Islet of Langerhans (tissue), 1 donor: Measurements from ENCODE around the gene CGB1.
"Not testable (repeated sequence)": the region's sequence is repeated elsewhere in the genome, so short reads cannot be mapped to it uniquely, and the experiment has no call there.

Experiments used
- FAIRE-seq: peaks from one replicate; lab custom pipeline; 2011; peaks lifted over from hg19 to GRCh38; lab: Jason Lieb, UNC

Gene CGB1

GRCh38 chr19:49036815-49037214 lies at the start of gene CGB1:
TSS of gene CGB1 (minus strand) at chr19:49036895. CDS start at chr19:49036711, 184 bp downstream.
- FAIRE-seq = not testable (repeated sequence)

DNA sequence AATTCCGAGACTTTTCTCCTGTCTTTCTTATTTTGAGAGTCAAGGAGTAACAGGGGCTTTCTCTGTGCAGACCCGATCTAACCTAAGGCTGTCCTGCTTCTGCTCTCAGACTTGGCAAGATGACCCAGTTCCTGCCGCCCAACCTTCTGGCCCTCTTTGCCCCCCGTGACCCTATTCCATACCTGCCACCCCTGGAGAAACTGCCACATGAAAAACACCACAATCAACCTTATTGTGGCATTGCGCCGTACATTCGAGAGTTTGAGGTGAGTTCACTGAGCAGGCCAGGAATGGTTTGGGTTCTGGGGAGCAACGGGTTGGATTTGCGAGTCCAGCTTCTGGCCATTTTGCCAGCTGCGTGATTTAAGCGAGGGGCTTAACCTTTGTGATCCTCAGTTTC lies 49.6 kb upstream of the CGB1 start:
- no peak for FAIRE-seq

GRCh38 chr19:49085868-49086232 lies 49.2 kb upstream of the CGB1 start:
- no peak for FAIRE-seq

DNA sequence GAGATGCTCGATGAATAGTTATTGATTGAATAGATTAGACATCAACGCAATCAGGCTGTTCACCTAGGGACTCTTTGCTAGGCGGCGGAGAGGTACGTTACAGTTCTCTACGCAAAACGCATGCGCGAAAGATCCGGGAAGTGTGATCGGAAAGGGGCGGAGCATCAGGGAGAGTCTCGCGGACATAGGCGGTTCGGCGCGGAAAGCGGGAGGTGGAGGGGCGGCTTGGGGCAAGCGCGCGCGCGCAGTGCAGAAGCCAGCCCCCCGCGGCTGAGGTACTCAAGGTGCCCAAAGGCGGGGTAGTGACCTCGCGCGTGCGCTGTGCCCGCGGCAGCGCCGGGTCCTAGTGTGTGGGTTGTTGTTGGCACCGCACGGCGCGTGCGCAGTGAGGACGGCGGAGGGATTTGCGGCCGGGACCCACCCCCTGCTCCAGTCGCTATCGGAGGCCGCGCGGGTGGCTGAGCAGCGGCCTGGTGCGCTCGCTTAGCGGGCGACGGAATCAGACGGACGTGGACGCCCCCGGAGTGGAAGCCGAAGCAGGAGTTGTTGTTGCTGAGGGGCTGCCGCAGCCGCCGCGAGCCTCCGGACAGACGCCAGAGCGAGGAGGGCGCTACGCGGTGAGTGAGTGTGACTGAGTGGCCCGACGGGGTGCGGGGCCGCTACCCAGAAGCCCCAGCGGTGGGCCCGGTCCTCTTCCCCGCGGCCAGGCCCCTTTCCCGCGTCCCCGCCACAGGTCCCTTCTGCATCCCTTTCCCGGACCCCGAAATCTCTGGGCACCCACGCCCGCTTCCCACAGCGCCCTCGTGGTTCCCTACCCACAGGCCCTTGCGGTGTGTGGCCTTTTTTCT lies 48.5 kb upstream of the CGB1 start, which contains the start of gene SNRNP70:
Gene SNRNP70, plus strand, starts transcription at position 432 of the 848 bp plus-strand sequence. CDS start 964 bp downstream, outside the sequence.
- no peak for FAIRE-seq

- FAIRE-seq = no peak
These were observed 47.7 kb upstream of the CGB1 start for GRCh38 chr19:49084206-49085019.

- FAIRE-seq = no peak
These were observed 44.6 kb upstream of the CGB1 start for GRCh38 chr19:49081273-49081672.

DNA sequence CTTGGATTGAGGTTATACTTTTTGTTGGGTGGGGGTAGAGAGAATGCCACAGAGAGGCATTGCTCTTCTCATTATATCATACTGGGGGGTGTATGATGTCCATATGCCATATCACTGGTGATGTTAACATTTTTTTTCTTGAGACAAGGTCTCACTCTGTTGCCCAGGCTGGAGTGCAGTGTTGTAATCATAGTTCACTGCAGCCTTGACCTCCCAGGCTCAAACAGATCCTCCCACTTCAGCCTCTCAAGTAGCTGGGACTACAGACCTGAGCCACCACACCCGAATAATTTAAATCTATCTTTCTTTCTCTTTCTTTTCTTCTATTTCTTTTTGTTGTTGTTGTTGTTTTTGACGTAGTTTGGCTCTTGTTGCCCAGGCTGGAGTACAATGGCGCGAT lies 43.7 kb upstream of the CGB1 start:
- FAIRE-seq = no peak

GRCh38 chr19:49074869-49075268 lies 38.2 kb upstream of the CGB1 start:
- FAIRE-seq = not testable (repeated sequence)

DNA sequence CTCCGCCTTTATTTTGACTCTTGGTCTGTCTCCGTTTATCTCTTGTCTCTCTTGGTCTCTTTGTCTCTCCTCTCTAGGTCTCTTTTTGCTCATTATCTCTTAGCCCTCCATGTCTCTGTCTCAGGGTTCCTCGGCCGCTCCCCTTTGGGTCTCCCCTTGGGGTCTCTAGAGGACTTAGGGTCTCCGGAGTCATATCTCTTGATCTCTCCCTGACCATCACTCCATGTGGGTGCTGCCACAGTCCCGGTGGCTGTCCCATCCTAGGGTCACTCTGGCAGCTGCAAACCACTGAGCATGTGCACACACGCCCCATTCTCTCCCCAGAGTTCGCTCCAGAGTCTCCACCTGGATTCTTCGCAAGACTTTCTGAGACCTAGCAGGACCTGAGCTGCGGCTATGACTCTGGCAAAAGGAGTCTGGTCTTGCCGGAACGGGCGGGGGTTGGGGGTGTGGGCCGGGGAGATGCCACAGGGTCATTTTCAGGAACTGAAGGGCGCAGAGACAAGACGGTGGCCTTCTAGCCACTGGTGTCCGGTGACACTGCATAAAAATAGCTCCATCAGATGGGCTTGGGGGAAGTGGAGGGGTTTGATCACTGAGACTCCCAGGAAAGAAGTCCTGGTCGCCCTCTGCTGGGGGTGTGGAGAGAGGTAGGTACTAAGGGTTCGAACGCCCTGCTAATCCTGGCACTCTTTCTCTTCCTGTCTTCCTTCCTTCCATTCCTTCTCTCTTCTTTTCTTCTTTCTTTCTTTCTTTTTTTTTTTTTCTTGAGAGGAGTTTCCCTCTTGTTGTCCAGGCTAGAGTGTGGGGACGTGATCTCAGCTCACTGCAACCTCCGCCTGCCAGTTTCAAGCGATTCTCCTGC lies 37.1 kb upstream of the CGB1 start:
- FAIRE-seq = no peak

DNA sequence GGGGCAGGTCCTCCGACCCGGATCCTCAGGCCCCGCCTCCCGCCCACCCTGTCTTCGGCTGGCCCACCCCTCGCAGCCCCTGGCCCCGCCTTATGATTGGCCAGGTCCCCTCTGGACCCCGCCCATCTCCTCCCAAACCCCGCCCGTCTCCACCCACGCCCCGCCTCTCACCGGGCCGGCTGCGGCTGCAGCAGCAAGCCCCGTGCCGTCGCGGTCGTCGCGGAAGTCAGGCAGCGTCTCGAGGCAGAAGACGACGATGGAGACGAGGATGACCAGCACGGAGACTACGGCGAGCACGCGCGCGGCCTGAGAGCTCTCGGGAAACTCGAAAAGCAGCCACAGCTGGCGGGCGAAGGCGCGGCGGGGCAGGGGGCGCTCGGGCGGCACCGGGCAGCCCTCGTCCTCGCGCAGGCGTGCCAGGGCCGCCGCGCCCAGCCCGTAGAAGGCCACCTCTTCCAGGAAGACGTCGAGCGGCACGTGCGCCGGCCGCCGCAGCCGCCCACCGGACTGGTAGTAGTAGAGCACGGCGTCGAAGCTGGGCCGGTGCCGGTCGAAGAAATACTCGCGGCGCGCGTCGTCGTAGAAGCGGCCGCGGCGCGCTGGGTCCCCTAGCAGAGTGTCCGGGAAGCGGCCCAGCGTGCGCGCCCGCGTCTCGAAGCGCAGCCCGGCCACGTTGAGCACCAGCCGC lies 35.3 kb upstream of the CGB1 start:
- no peak for FAIRE-seq

DNA sequence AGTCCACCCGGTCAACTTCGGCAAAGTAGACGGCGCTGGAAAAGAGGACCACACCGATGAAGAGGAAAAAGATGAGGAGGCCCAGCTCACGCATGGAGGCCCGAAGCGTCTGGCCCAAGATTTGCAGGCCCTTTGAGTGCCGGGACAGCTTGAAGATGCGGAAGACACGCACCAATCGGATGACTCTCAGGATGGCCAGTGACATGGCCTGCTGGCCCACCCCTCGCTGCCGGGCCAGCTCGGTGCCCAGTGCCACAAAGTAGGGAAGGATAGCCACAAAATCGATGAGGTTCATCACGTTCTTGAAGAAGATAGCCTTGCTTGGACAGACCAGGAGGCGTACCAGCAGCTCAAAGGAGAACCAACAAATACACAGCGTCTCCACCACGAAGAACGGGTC lies 33.7 kb upstream of the CGB1 start:
- FAIRE-seq = no peak

DNA sequence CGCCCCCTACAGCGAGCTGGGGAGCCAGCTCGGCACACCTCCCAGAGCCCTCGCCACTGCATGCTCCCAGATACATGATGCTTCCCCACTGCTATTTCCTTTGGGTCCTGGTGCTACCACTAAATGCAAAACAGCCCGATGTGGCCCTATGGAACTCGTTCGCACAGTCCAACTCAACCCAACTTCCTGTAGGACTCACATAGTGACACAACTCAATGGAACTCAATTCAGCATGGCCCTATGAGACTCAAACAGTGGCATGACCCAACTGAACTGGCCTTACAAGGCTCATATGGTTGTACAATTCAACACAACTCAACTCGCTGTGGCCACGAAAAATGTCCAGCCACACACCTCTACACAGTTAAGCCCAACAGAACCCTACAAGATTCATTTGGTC lies 32.3 kb upstream of the CGB1 start:
- FAIRE-seq = no peak

GRCh38 chr19:49067554-49067953 lies 30.9 kb upstream of the CGB1 start:
- no peak for FAIRE-seq

- FAIRE-seq = no peak
These were observed 29.3 kb upstream of the CGB1 start for GRCh38 chr19:49065905-49066512.

DNA sequence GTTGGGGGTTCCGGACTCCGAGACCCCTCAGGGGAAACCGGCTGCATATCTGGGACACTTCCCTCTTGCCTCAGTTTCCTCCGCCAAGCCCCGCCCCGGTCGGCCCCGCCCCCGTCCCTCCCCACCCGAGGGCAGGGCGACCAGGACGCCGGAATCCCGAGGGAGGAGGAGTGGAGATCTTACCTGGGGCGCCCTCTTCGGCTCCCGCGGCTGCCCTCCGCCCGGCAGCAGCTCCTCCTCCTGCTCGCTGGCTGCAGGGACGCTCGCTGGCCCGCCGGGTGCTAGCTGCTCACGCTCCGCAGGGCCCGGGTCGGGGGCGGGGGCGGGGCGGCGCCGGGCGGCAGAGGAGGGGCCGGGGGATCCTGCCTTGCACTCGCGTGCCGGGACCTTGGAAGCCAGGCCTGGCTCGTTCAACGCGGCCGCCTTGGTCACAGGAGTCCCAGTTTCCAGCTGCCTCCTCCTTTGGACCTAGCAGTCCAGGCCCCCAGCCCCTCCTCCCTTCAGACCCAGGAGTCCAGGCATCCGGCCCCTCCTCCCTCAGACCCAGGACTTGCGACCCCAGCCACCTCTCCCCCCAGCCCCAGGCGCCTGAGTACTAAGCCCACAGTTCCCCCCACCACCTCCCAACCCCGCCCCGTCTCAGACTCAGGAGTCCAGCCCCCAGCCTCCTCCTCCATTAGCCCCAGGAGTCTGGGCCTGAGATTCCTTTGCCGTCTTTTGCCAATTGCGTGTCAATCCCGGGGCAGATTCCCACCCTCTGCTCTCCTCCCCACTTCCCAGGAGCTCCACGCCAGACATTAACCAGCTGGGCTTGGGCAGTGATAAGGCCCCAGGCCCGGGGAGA lies 28.3 kb upstream of the CGB1 start, which contains the start of gene NTF4:
Gene NTF4, minus strand, starts transcription at position 51 of the 844 bp plus-strand sequence. CDS start 2,821 bp downstream, outside the sequence.
- no peak for FAIRE-seq

GRCh38 chr19:49064029-49064629 lies 27.4 kb upstream of the CGB1 start:
- no peak for FAIRE-seq

- FAIRE-seq = no peak
These were observed 24.8 kb upstream of the CGB1 start for GRCh38 chr19:49061445-49061844.

DNA sequence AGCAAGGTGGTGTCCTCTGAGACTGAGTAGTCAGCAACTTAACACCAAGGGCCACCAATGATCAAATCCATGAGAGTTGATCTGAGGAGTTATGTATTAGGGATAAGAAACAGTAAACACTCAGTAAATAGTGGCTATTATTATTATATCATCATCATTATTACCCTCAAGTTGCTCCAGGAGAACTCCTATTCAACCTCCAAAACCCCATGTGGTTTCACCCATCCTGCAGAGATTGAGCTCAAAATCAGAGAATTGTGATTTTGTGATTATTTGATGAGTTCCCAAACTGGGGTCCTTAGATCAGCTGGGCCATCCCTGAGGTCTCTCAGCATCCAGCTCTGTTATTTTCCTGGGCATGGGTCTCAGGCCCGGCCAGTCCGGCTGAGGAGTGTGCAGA lies 24.3 kb upstream of the CGB1 start:
- FAIRE-seq = no peak

- no peak for FAIRE-seq
These were observed 22.4 kb upstream of the CGB1 start for GRCh38 chr19:49059053-49059452.

- no peak for FAIRE-seq
These were observed 21.9 kb upstream of the CGB1 start for GRCh38 chr19:49058562-49058961.
